GM12878 (cell line): Measurements from ENCODE around the gene SVOP. TPM values are rescaled to one million over a fixed set of nuclear protein-coding genes. Genes with fewer than 3 reads are reported as not detected.

ENCODE experiments used
- ATAC-seq: fragments of 200-7000 bp; cut with Tn5 transposase; 3 replicates; pipeline ENCODE4 v1.9.1; 2020; ENCODE audit warnings: mild to moderate bottlenecking, moderate library complexity
- BruUV-seq: library from RNA; stranded (reverse); fragments of 400-500 nt; replicated peaks from 2 replicates; lab custom pipeline; 2021; lab: Mats Ljungman, UMichigan
- CTCF ChIA-PET: fragments of 300-600 bp; sonication (Branson Sonifier 250); formaldehyde crosslinking; extraction: SDS; loops from one replicate; lab custom pipeline; 2021; ENCODE audit warnings: inconsistent platforms; lab: Yijun Ruan, JAX
- POLR2A ChIA-PET: fragments of 350-600 bp; formaldehyde crosslinking; extraction: SDS; loops from one replicate; lab custom pipeline; 2021; ENCODE audit warnings: inconsistent platforms; lab: Charles Lee
- RAD21 ChIA-PET: fragments of 300-600 bp; sonication (Branson Sonifier 250); formaldehyde crosslinking; loops from one replicate; lab custom pipeline; 2023; ENCODE audit warnings: antibody characterized with exemption; ENCODE audit not compliant: unreplicated experiment; lab: Charles Lee
- SMC1A ChIA-PET: fragments of 300-600 bp; sonication (Branson Sonifier 250); formaldehyde crosslinking; loops from one replicate; lab custom pipeline; 2023; ENCODE audit not compliant: unreplicated experiment, uncharacterized antibody; lab: Charles Lee
- DNase-seq: peaks from one replicate; pipeline ENCODE4 v3.0.0-alpha.2; 2011; ENCODE audit warnings: low read depth, low spot score
- FAIRE-seq: peaks from 3 replicates; lab custom pipeline; 2011; peaks lifted over from hg19 to GRCh38; lab: Jason Lieb, UNC
- H2AFZ ChIP-seq: 2 replicates; pipeline ENCODE4 v1.6.0; 2011; ENCODE audit warnings: low read depth, low read length, control low read depth; ENCODE audit not compliant: control insufficient read depth
- H3K27ac ChIP-seq: 2 replicates; pipeline ENCODE4 v1.5.1; 2011; ENCODE audit warnings: control low read depth; ENCODE audit not compliant: control insufficient read depth, insufficient read depth
- H3K27me3 ChIP-seq, 2 experiments: replicated peaks in 1 of 2; 2 replicates each; pipeline versions ENCODE4 v1.6.0 to v1.6.1; 2011; ENCODE audit warnings: low read length in 1 of 2; ENCODE audit not compliant: control insufficient read depth in 2 of 2, insufficient read depth in 2 of 2
- H3K36me3 ChIP-seq, 2 experiments: 2 replicates each; pipeline ENCODE4 v1.5.1; 2011; ENCODE audit warnings: low read length in 1 of 2; ENCODE audit not compliant: control insufficient read depth in 2 of 2, insufficient read depth in 2 of 2
- H3K4me1 ChIP-seq: 2 replicates; pipeline ENCODE4 v1.6.1; 2011; ENCODE audit warnings: mild to moderate bottlenecking, low read length, moderate library complexity, mixed read lengths; ENCODE audit not compliant: control insufficient read depth, insufficient read depth
- H3K4me2 ChIP-seq: 2 replicates; pipeline ENCODE4 v1.6.0; 2011; ENCODE audit warnings: control low read depth; ENCODE audit not compliant: control insufficient read depth, insufficient read depth
- H3K4me3 ChIP-seq: fragments of 200-600 bp; sonication (generic); 2 replicates; pipeline ENCODE4 v1.5.1; 2016
- H3K79me2 ChIP-seq: 2 replicates; pipeline ENCODE4 v1.6.0; 2011; ENCODE audit warnings: low read length; ENCODE audit not compliant: control insufficient read depth, insufficient read depth
- H3K9ac ChIP-seq: 2 replicates; pipeline ENCODE4 v1.8.0; 2011; ENCODE audit warnings: low read length, control low read depth, mixed read lengths; ENCODE audit not compliant: control insufficient read depth, insufficient read depth
- H3K9me3 ChIP-seq: replicated peaks from 3 replicates; pipeline ENCODE4 v1.5.1; 2011; ENCODE audit warnings: mild to moderate bottlenecking, low read length; ENCODE audit not compliant: control insufficient read depth, insufficient read depth
- H4K20me1 ChIP-seq: 2 replicates; pipeline ENCODE4 v1.6.0; 2011; ENCODE audit not compliant: control insufficient read depth, insufficient read depth
- MTA2 ChIP-seq: fragments of 450-650 bp; IDR thresholded peaks from 2 replicates; pipeline ENCODE4 v1.6.1; 2016; ENCODE audit warnings: low read depth, mild to moderate bottlenecking, moderate library complexity
- MTA3 ChIP-seq: IDR thresholded peaks from 2 replicates; pipeline ENCODE4 v1.6.1; 2012; ENCODE audit warnings: low read length, inconsistent platforms, borderline replicate concordance
- NFXL1 ChIP-seq: fragments of 450-650 bp; IDR thresholded peaks from 2 replicates; pipeline ENCODE4 v1.6.1; 2017; ENCODE audit warnings: antibody characterized with exemption, mild to moderate bottlenecking, borderline replicate concordance
- POLR2A ChIP-seq: IDR thresholded peaks from 2 replicates; pipeline ENCODE4 v1.6.1; 2011; ENCODE audit warnings: low read depth, mild to moderate bottlenecking, low read length
- POU2F2 ChIP-seq: IDR thresholded peaks from 3 replicates; pipeline ENCODE4 v1.6.1; 2011; ENCODE audit warnings: low read depth, mild to moderate bottlenecking, low read length, borderline replicate concordance
- SMAD1 ChIP-seq: fragments of 450-650 bp; IDR thresholded peaks from 2 replicates; pipeline ENCODE4 v1.6.1; 2018; ENCODE audit warnings: mild to moderate bottlenecking, low read depth; ENCODE audit not compliant: partially characterized antibody
- TCF3 ChIP-seq: IDR thresholded peaks from 2 replicates; pipeline ENCODE4 v1.6.1; 2012; ENCODE audit warnings: low read depth, mild to moderate bottlenecking, low read length, borderline replicate concordance; ENCODE audit not compliant: insufficient read depth
- WGBS: methylation state at CpG from one replicate; pipeline ENCODE4 v1.1.6; 2016; ENCODE audit warnings: low lambda C conversion rate; ENCODE audit not compliant: insufficient replicate concordance, insufficient coverage; ENCODE audit errors: missing lambda C conversion rate; 5-methylcytosine and 5-hydroxymethylcytosine counted together
- in situ Hi-C: fragments of 300-500 bp; cut with MboI; formaldehyde crosslinking; loops from 9 replicates; pipeline ENCODE4 v1.14.3; 2018; ENCODE audit warnings: mixed read lengths
- intact Hi-C: fragments of 100-400 bp; cut with micrococcal nuclease; formaldehyde crosslinking; loops from one replicate; pipeline ENCODE4 v1.14.2; 2022; ENCODE audit not compliant: unreplicated experiment
- polyA plus RNA-seq, 11 experiments: library from polyadenylated mRNA; depleted of rRNA in 4 of 11; unstranded in 6 of 11; stranded (reverse) in 5 of 11; fragments of >200 nt; fragmentation: Nextera tagmentation in 4 of 11; fragmentation: Illumina TruSeq in 1 of 11; extraction: Ambion mirVana in 4 of 11; extraction: Trizol in 1 of 11; gene quantifications; 1 replicate in 1 of 11; 2 replicates in 10 of 11; pipeline versions ENCODE4 v1.2.1 to v1.2.3, GENCODE V29; 2011 to 2016; ENCODE audit warnings: inconsistent platforms in 2 of 11, missing spikeins in 2 of 11, low read depth in 1 of 11
- total RNA-seq, 4 experiments: library from RNA; depleted of rRNA in 3 of 4; stranded (reverse); fragments of >200 nt in 3 of 4; fragmentation: Illumina TruSeq in 1 of 4; extraction: Trizol in 1 of 4; gene quantifications; 2 replicates each; pipeline versions ENCODE4 v1.2.1 to v1.2.3, GENCODE V29; 2013 to 2021
- TF ChIP-seq, protein P1 (sequence below): IDR thresholded peaks from 2 replicates; pipeline ENCODE4 v1.6.1; 2012; ENCODE audit warnings: mild to moderate bottlenecking, low read depth, low read length

The SVOP gene
- total and polyA plus RNA-seq, 10 of the 15 experiments (the other 5 are each of a cell fraction or from before 2014, with no cell fraction given): under 0.01 TPM; not detected in 9

DNA sequence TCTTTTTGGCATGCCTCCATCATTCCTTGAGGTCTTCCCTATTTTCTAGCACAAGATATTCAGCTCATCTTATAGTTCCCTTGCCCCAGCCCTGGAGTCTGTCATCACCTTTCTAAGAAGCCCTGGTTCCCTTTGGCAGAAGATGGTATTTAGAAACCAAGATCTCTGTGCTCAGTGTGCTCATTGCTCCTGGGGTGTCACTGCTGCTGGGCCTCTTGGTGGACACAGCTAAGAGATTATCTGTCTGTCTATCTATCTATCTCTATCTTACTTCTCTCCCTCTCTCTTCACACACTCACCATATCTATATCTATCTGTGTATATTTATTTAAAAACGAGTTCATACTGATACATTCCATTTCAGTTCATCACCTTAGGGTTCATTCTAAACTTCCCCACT, 73.8 kb downstream of the SVOP start:
- Histone ChIP-seq H3K27ac (no peak overlapping the region), H3K9me3 (no peaks in the 10 kb centered on the region; the same call in 2 of the 3 replicates), H3K4me3 (no peak overlapping the region), H3K79me2 (no peaks in the 10 kb centered on the region), H4K20me1 (no peaks in the 10 kb centered on the region), H2AFZ (no peak overlapping the region), H3K36me3 (no peaks in the 10 kb centered on the region), H3K4me2 (no peak overlapping the region), H3K27me3 (no peaks in the 10 kb centered on the region), H3K4me1 (peaks cover 3% of the 10 kb centered on the region; the same call in 1 of the 2 replicates), H3K9ac (no peak overlapping the region)
- ChIA-PET CTCF (interaction anchor here (0.6 to 6.3 kb wide), 3 partner anchors 14 to 282 kb away, joined by 3 to 94 read pairs (median 4); no protein-coding TSS in a partner anchor), RAD21 (no interaction called here), SMC1A (no interaction called here), POLR2A (interaction anchor here (0.9 kb wide), 1 partner anchor 111 kb away, joined by 3 read pairs; no protein-coding TSS in a partner anchor)
- DNase-seq (no peak), ATAC-seq (no peak), FAIRE-seq (no peak)
- in situ Hi-C loops (no loop called here), intact Hi-C loops (no loop called here)
- WGBS: 5% methylated on average over 1 of the region's 1 CpG
- TF ChIP-seq MTA3 (no peak), TCF3 (no peak), SMAD1 (no peak), POU2F2 (no peak), MTA2 (no peak), NFXL1 (no peak), POLR2A (no peak)
- TF ChIP-seq, protein P1, sequence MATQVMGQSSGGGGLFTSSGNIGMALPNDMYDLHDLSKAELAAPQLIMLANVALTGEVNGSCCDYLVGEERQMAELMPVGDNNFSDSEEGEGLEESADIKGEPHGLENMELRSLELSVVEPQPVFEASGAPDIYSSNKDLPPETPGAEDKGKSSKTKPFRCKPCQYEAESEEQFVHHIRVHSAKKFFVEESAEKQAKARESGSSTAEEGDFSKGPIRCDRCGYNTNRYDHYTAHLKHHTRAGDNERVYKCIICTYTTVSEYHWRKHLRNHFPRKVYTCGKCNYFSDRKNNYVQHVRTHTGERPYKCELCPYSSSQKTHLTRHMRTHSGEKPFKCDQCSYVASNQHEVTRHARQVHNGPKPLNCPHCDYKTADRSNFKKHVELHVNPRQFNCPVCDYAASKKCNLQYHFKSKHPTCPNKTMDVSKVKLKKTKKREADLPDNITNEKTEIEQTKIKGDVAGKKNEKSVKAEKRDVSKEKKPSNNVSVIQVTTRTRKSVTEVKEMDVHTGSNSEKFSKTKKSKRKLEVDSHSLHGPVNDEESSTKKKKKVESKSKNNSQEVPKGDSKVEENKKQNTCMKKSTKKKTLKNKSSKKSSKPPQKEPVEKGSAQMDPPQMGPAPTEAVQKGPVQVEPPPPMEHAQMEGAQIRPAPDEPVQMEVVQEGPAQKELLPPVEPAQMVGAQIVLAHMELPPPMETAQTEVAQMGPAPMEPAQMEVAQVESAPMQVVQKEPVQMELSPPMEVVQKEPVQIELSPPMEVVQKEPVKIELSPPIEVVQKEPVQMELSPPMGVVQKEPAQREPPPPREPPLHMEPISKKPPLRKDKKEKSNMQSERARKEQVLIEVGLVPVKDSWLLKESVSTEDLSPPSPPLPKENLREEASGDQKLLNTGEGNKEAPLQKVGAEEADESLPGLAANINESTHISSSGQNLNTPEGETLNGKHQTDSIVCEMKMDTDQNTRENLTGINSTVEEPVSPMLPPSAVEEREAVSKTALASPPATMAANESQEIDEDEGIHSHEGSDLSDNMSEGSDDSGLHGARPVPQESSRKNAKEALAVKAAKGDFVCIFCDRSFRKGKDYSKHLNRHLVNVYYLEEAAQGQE: no peak
- no TSS peak for BruUV-seq
